HCT116 (cell line): ENCODE measurements around the gene GCNT2.

Source experiments
- CTCF ChIP-seq, 3 experiments: fragments of 200-600 bp in 1 of 3; sonication (generic) in 1 of 3; IDR thresholded peaks in 2 of 3; conservative IDR thresholded peaks in 1 of 3; 2 replicates each; pipeline ENCODE4 v1.5.1; 2012 to 2017; ENCODE audit warnings: low read depth in 2 of 3, low read length in 2 of 3, antibody characterized with exemption in 1 of 3, borderline replicate concordance in 1 of 3, control low read depth in 1 of 3, mild to moderate bottlenecking in 1 of 3, mixed read lengths in 1 of 3, mixed run types in 1 of 3, moderate library complexity in 1 of 3; ENCODE audit not compliant: insufficient read depth in 1 of 3
- EZH2phosphoT487 ChIP-seq: fragments of 200-600 bp; IDR thresholded peaks from 2 replicates; pipeline ENCODE4 v1.6.1; 2018; ENCODE audit warnings: antibody characterized with exemption, borderline replicate concordance
- FOSL1 ChIP-seq: IDR thresholded peaks from 2 replicates; pipeline ENCODE4 v1.6.1; 2012; ENCODE audit warnings: low read depth
- MAX ChIP-seq: IDR thresholded peaks from 2 replicates; pipeline ENCODE4 v1.6.1; 2012
- POLR2A ChIP-seq: IDR thresholded peaks from 2 replicates; pipeline ENCODE4 v1.7.0; 2011; ENCODE audit warnings: borderline replicate concordance; ENCODE audit not compliant: insufficient read depth, insufficient read length; ENCODE audit errors: extremely low read depth
- RAD21 ChIP-seq: IDR thresholded peaks from 2 replicates; pipeline ENCODE4 v1.6.1; 2012; ENCODE audit warnings: low read depth, mild to moderate bottlenecking
- TCF7L2 ChIP-seq: IDR thresholded peaks from 2 replicates; pipeline ENCODE4 v1.7.0; 2011; ENCODE audit warnings: borderline replicate concordance, inconsistent platforms; ENCODE audit not compliant: insufficient read depth, insufficient read length; ENCODE audit errors: extremely low read depth
- ZFX ChIP-seq: fragments of 450-650 bp; IDR thresholded peaks from 2 replicates; pipeline ENCODE4 v1.6.1; 2017

- no peak for TF ChIP-seq MAX
- TF ChIP-seq ZFX = no peak
- no peak for TF ChIP-seq FOSL1
- TF ChIP-seq POLR2A = no peak
- no peak for TF ChIP-seq EZH2phosphoT487
- no peak for TF ChIP-seq CTCF (IDR thresholded peaks at IDR 0.05 in 2 of 3, conservative IDR thresholded peaks at IDR 0.05 in 1 of 3; ENCODE audit: borderline replicate concordance in 1 of 3, insufficient read depth in 1 of 3, low read depth in 2 of 3, low read length in 2 of 3)
- no peak for TF ChIP-seq TCF7L2
- TF ChIP-seq RAD21 = no peak
Measured at GRCh38 chr6:10610289-10610688, 89.1 kb downstream of the GCNT2 start.
